ENCODE measurements around the gene YY1.

Gene YY1

DNA sequence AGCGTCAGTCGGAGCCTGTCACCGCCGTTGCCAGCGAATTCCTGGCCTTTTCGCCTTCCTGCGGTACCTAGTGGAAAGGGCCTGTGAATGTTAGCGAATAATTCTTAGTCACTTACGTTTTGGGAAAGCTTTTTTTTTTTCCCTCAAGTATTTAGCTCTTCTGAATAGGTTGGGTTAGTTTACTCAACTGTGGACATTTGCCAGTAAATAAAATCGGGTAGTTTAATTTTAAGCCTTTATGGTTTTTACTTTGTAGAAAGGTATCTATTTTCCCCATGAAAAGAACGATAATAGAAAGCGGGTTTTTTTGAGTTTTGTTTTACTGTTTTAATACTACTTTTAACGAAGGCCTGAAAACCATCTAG is 1.7 kb downstream of the YY1 start:
- Histone ChIP-seq H3K36me3 (ENCODE audit: insufficient read depth, low read length) (peaks cover 6% of the 10 kb centered on the region; the same call in 1 of the 2 replicates), H3K4me1 (ENCODE audit: insufficient read depth, low read length, poor library complexity, severe bottlenecking) (peaks cover 53% of the 10 kb centered on the region), H3K4me2 (ENCODE audit: low read depth, low read length, poor library complexity, severe bottlenecking) (peak overlapping the region; percentile 100), H3K79me2 (ENCODE audit: insufficient read depth, low read length) (peaks cover 89% of the 10 kb centered on the region), H4K20me1 (ENCODE audit: insufficient read depth, low read length, poor library complexity, severe bottlenecking) (peaks cover 77% of the 10 kb centered on the region), H3K27me3 (ENCODE audit: insufficient read depth, low read length, poor library complexity, severe bottlenecking) (peaks cover 10% of the 10 kb centered on the region), H3F3A (ENCODE audit: low read depth) (peaks cover 12% of the 10 kb centered on the region), H3K4me3 (ENCODE audit: low read length, poor library complexity, severe bottlenecking) (peak overlapping the region; percentile 100), H3K9ac (ENCODE audit: low read depth, low read length, poor library complexity, severe bottlenecking) (peak overlapping the region; percentile 80), H3K9me3 (ENCODE audit: insufficient read depth, low read depth, low read length) (no peaks in the 10 kb centered on the region), H2AFZ (ENCODE audit: low read length) (no peak overlapping the region), H3K9me2 (replicated peaks; ENCODE audit: low read depth, low read length) (no peaks in the 10 kb centered on the region)
- TF ChIP-seq, protein P1, sequence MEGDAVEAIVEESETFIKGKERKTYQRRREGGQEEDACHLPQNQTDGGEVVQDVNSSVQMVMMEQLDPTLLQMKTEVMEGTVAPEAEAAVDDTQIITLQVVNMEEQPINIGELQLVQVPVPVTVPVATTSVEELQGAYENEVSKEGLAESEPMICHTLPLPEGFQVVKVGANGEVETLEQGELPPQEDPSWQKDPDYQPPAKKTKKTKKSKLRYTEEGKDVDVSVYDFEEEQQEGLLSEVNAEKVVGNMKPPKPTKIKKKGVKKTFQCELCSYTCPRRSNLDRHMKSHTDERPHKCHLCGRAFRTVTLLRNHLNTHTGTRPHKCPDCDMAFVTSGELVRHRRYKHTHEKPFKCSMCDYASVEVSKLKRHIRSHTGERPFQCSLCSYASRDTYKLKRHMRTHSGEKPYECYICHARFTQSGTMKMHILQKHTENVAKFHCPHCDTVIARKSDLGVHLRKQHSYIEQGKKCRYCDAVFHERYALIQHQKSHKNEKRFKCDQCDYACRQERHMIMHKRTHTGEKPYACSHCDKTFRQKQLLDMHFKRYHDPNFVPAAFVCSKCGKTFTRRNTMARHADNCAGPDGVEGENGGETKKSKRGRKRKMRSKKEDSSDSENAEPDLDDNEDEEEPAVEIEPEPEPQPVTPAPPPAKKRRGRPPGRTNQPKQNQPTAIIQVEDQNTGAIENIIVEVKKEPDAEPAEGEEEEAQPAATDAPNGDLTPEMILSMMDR (conservative IDR thresholded peaks at IDR 0.05; ENCODE audit: low read length), result no peak
- no peak for TF ChIP-seq EZH2phosphoT487 (IDR thresholded peaks at IDR 0.05; ENCODE audit: borderline replicate concordance)

DNA sequence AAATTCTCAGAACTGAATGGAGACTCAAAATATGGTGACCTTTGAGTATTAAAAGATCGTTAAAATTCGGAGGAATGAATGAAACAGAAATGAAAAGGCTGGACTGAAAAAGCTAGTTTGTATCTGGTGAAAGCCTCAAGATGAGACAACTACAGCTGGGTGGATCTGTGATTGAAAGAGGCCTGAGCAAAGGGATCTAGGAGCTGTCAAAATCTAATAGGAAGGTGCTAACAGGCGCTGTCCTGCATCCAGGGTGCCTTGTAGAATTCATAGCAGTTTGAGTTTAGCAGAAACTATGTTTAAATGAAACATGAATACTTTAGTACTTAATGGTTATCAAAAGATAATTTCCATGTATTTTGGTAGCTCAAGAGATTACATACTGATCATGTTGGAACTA is 2.3 kb downstream of the YY1 start:
- Histone ChIP-seq H3K9me3 (ENCODE audit: insufficient read depth, low read depth, low read length) (no peaks in the 10 kb centered on the region), H3K4me2 (ENCODE audit: low read depth, low read length, poor library complexity, severe bottlenecking) (peak overlapping the region; percentile 100), H3K9ac (ENCODE audit: low read depth, low read length, poor library complexity, severe bottlenecking) (peak overlapping the region; percentile 80), H3K4me3 (ENCODE audit: low read length, poor library complexity, severe bottlenecking) (peak overlapping the region; percentile 100), H4K20me1 (ENCODE audit: insufficient read depth, low read length, poor library complexity, severe bottlenecking) (peaks cover 77% of the 10 kb centered on the region), H3K79me2 (ENCODE audit: insufficient read depth, low read length) (peaks cover 89% of the 10 kb centered on the region), H3K4me1 (ENCODE audit: insufficient read depth, low read length, poor library complexity, severe bottlenecking) (peaks cover 51% of the 10 kb centered on the region), H3K9me2 (replicated peaks; ENCODE audit: low read depth, low read length) (no peaks in the 10 kb centered on the region), H3F3A (ENCODE audit: low read depth) (peaks cover 12% of the 10 kb centered on the region), H3K36me3 (ENCODE audit: insufficient read depth, low read length) (peaks cover 10% of the 10 kb centered on the region; the same call in 1 of the 2 replicates), H2AFZ (ENCODE audit: low read length) (no peak overlapping the region), H3K27me3 (ENCODE audit: insufficient read depth, low read length, poor library complexity, severe bottlenecking) (peaks cover 10% of the 10 kb centered on the region)
- TF ChIP-seq, protein P1 (conservative IDR thresholded peaks at IDR 0.05; ENCODE audit: low read length), result no peak
- TF ChIP-seq EZH2phosphoT487 (IDR thresholded peaks at IDR 0.05; ENCODE audit: borderline replicate concordance), result no peak

DNA sequence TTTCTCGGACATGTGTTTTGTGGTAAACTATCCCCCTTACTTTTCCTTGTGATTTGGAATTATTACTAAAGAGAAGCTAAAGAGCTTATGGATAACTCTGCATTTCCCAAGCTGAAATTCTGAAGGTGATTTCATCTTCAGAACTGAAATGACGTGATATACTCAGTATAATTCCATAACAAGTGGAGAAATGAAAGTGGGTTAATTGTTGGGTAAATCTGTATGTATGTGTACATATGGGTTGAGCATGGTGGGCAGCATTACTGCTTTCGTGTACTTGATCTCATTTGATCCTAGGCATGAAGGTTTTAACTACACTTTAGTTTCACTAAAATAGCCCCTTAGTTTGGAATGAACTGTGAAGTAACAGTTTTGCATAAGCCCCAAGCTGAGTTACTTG is 4.1 kb downstream of the YY1 start:
- TF ChIP-seq EZH2phosphoT487 (IDR thresholded peaks at IDR 0.05; ENCODE audit: borderline replicate concordance), result no peak
- TF ChIP-seq, protein P1 (conservative IDR thresholded peaks at IDR 0.05; ENCODE audit: low read length), result no peak
- Histone ChIP-seq H3K27me3 (ENCODE audit: insufficient read depth, low read length, poor library complexity, severe bottlenecking) (peaks cover 9% of the 10 kb centered on the region), H4K20me1 (ENCODE audit: insufficient read depth, low read length, poor library complexity, severe bottlenecking) (peaks cover 77% of the 10 kb centered on the region), H3K9me3 (ENCODE audit: insufficient read depth, low read depth, low read length) (no peaks in the 10 kb centered on the region), H3K79me2 (ENCODE audit: insufficient read depth, low read length) (peaks cover 89% of the 10 kb centered on the region), H3K4me2 (ENCODE audit: low read depth, low read length, poor library complexity, severe bottlenecking) (peak overlapping the region; percentile 100), H3K9ac (ENCODE audit: low read depth, low read length, poor library complexity, severe bottlenecking) (peak overlapping the region; percentile 47), H3K36me3 (ENCODE audit: insufficient read depth, low read length) (peaks cover 14% of the 10 kb centered on the region; the same call in 1 of the 2 replicates), H3K4me3 (ENCODE audit: low read length, poor library complexity, severe bottlenecking) (peak overlapping the region; percentile 100), H3F3A (ENCODE audit: low read depth) (peaks cover 6% of the 10 kb centered on the region), H3K9me2 (replicated peaks; ENCODE audit: low read depth, low read length) (no peaks in the 10 kb centered on the region), H3K4me1 (ENCODE audit: insufficient read depth, low read length, poor library complexity, severe bottlenecking) (peaks cover 50% of the 10 kb centered on the region), H2AFZ (ENCODE audit: low read length) (no peak overlapping the region)

Measured in Loucy (cell line).